ENCODE results near the gene ITPRIP.

ITPRIP gene

GRCh38 chr10:104259999-104260774, 78.1 kb downstream of the ITPRIP start:
- TF ChIP-seq REST (IDR thresholded peaks at IDR 0.05; ENCODE audit: low read depth): no peak
- TF ChIP-seq YY1 (IDR thresholded peaks at IDR 0.05; ENCODE audit: low read depth): no peak
- no peak for TF ChIP-seq FOXM1 (IDR thresholded peaks at IDR 0.05; ENCODE audit: borderline replicate concordance, low read depth)
- TF ChIP-seq, protein P1, sequence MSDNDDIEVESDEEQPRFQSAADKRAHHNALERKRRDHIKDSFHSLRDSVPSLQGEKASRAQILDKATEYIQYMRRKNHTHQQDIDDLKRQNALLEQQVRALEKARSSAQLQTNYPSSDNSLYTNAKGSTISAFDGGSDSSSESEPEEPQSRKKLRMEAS (IDR thresholded peaks at IDR 0.05): no peak
- TF ChIP-seq NFIC (IDR thresholded peaks at IDR 0.05): no peak
- no peak for TF ChIP-seq CEBPB (IDR thresholded peaks at IDR 0.05)
- TF ChIP-seq USF1 (IDR thresholded peaks at IDR 0.05): no peak
- TF ChIP-seq EGR1 (IDR thresholded peaks at IDR 0.05): no peak
- TF ChIP-seq CREB1 (IDR thresholded peaks at IDR 0.05; ENCODE audit: low read depth): no peak
- TF ChIP-seq RAD21 (IDR thresholded peaks at IDR 0.05; ENCODE audit: low read depth): no peak
- no peak for TF ChIP-seq TAF1 (IDR thresholded peaks at IDR 0.05; ENCODE audit: low read depth)
- TF ChIP-seq EP300 (IDR thresholded peaks at IDR 0.05; ENCODE audit: borderline replicate concordance): no peak
- TF ChIP-seq ZBTB7A (IDR thresholded peaks at IDR 0.05; ENCODE audit: low read depth): no peak
- TF ChIP-seq TEAD4 (IDR thresholded peaks at IDR 0.05): no peak
- no peak for TF ChIP-seq TCF12 (IDR thresholded peaks at IDR 0.05; ENCODE audit: low read depth)

All from Ishikawa (cell line).